ENCODE data around the gene LRRC34. TPM values are rescaled to one million over a fixed set of nuclear protein-coding genes. Genes with fewer than 3 reads are reported as not detected.

LRRC34 gene
- total and polyA plus RNA-seq, 7 experiments from 2014 or later, result 0.26 to 3.7 (median 0.40) TPM

DNA sequence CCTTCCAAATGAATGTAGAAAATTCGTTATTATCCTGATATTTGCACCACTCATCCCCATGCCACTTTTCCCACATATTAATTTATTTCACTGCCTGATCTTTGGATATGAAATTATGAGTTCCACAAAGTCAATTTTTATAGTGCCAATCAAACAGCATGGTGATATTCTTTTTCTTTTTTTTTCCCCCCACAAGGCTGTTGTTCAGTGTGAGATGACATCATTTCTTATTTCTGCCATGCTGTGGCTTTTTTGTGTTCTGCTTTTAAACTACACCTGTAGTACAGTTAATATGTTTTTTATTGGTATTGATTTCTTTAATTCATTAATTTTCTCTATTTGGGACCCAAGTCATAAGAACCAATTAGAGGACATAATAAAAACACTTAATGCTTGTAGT, 24.9 kb downstream of the LRRC34 start:
- Mint-ChIP-seq H3K4me3 (no peak overlapping the region), H3K36me3 (peaks cover 0 to 43% (median 19%) of the 10 kb centered on the region in 5 donors), H3K9me3 (no peaks in the 10 kb centered on the region), H3K27me3 (no peaks in the 10 kb centered on the region), H3K4me1 (peaks cover 0 to 22% (median 0%) of the 10 kb centered on the region in 7 donors), H3K27ac (no peak overlapping the region)
- intact Hi-C loops (cut with micrococcal nuclease), result no loop called here
- ATAC-seq (no peak), DNase-seq (no peak)
- no peaks in the 10 kb centered on the region for H3K27me3 ChIP-seq (ENCODE audit: control insufficient read depth in 2 of 2, insufficient read depth in 2 of 2, low read length in 2 of 2)
- ChIA-PET CTCF (no interaction called here), POLR2A (no interaction called here)
- H3K9me3 ChIP-seq (ENCODE audit: control insufficient read depth in 2 of 3, low read length in 3 of 3), result no peaks in the 10 kb centered on the region
- no peak overlapping the region for H3K27ac ChIP-seq (ENCODE audit: low read depth, low read length)
- H3K36me3 ChIP-seq (ENCODE audit: control insufficient read depth in 2 of 3, insufficient read depth in 3 of 3, low read length in 3 of 3), result peaks cover 8 to 36% (median 15%) of the 10 kb centered on the region in 3 experiments
- H3K4me3 ChIP-seq (ENCODE audit: low read length), result no peak overlapping the region
- no peaks in the 10 kb centered on the region for H3K4me1 ChIP-seq (ENCODE audit: control insufficient read depth in 2 of 2, insufficient read depth in 2 of 2, low read length in 2 of 2)

DNA sequence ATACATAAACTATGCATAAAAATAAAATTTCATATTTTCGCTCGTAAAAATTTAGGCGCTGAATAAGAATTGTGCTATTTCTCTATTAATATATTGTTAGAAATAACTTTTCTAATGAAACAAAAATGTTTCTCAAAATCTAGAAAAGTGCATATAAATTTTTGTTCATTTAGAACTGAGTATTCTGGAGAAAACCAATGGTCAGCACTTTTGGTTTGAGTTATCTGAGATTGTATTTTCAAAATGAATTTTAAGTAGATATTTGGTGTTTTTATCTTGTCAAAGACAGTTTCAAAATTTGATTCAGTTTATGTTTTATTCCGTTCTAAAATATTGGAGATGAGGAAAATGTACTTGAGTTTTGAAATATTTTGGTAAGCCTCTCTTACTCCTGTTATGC, 25.6 kb downstream of the LRRC34 start:
- Histone ChIP-seq H3K27ac (ENCODE audit: low read depth, low read length) (no peak overlapping the region), H3K36me3 (ENCODE audit: control insufficient read depth in 2 of 3, insufficient read depth in 3 of 3, low read length in 3 of 3) (peaks cover 8 to 40% (median 15%) of the 10 kb centered on the region in 3 experiments), H3K4me1 (ENCODE audit: control insufficient read depth in 2 of 2, insufficient read depth in 2 of 2, low read length in 2 of 2) (no peaks in the 10 kb centered on the region), H3K9me3 (ENCODE audit: control insufficient read depth in 2 of 3, low read length in 3 of 3) (no peaks in the 10 kb centered on the region), H3K27me3 (ENCODE audit: control insufficient read depth in 2 of 2, insufficient read depth in 2 of 2, low read length in 2 of 2) (no peaks in the 10 kb centered on the region), H3K4me3 (ENCODE audit: low read length) (no peak overlapping the region)
- H3K36me3 Mint-ChIP-seq, result peaks cover 0 to 43% (median 23%) of the 10 kb centered on the region in 5 donors
- no peak overlapping the region for H3K27ac Mint-ChIP-seq
- intact Hi-C loops (cut with micrococcal nuclease), result no loop called here
- peaks cover 0 to 22% (median 3%) of the 10 kb centered on the region in 7 donors for H3K4me1 Mint-ChIP-seq
- no peak overlapping the region for H3K4me3 Mint-ChIP-seq
- no peak for ATAC-seq
- CTCF ChIA-PET, result no interaction called here
- POLR2A ChIA-PET, result no interaction called here
- H3K9me3 Mint-ChIP-seq, result no peaks in the 10 kb centered on the region
- no peaks in the 10 kb centered on the region for H3K27me3 Mint-ChIP-seq
- DNase-seq, result no peak

DNA sequence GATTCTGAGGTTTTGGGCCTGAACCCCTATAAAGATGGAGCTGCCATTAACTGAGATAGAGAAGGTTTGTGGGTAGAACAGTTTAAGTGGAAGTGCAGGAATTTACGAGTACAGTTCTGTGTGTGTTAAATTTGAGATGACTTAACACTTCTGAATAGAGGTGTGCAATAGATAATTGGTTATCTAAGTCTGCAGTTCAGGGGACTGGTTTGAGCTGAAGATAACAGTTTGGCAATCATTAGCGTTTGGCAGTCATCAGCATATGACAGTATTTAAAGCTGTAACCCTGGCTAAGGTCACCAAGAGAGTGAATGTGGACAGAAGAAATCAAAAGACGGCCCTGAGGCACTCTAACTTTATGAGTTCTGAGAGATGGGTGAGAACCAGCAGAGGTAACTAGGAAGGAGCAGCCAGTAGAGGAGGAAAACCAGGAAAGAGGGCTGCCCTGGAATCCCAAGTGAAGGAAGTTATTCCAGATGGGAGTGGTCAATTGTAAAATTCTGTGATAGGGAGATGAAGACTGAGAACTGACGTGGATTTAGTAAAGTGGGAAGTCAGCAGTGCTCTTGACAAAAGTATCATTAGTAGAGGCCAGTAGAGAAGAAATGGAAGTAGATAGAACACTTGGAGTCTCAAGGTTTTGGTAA, 31.4 kb downstream of the LRRC34 start:
- no peaks in the 10 kb centered on the region for H3K9me3 Mint-ChIP-seq

DNA sequence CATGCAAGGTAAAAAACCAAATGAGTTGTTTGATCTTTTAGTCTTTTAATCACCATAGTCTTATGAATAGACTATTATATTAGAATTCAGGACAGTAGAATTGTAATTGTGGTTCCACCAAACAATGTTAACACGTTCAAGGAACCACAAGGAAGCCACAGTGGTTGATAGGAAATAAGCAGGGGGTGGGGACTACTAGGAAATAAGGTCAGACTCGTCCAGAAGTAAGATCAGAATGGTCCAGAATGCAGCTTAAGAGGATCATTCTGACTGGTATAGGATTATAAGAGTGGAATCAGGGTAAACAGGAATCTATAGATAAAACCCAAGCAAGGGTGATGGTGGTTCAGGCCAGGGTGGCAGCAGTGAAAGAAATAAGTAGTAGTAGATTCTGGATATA, 32.0 kb downstream of the LRRC34 start:
- peaks cover 30 to 56% (median 49%) of the 10 kb centered on the region in 7 donors for H3K4me1 Mint-ChIP-seq
- ATAC-seq, result no peak

More for the DNA sequence above, 31.4 kb downstream of the LRRC34 start:
- Mint-ChIP-seq H3K36me3 (peaks cover 17 to 54% (median 48%) of the 10 kb centered on the region in 5 donors), H3K4me3 (peak overlapping the region in 2 of 10 donors; percentile 1 to 87), H3K27ac (peak overlapping the region in 6 of 9 donors; percentile 7 to 77 (median 38)), H3K27me3 (no peaks in the 10 kb centered on the region), H3K4me1 (peaks cover 26 to 51% (median 47%) of the 10 kb centered on the region in 7 donors)
- no peaks in the 10 kb centered on the region for H3K9me3 ChIP-seq (ENCODE audit: control insufficient read depth in 2 of 3, low read length in 3 of 3)
- peak; percentile 34 for ATAC-seq
- ChIA-PET CTCF (no interaction called here), POLR2A (interaction anchor here (2.6 kb wide), 1 partner anchor 17 kb away, joined by 9 read pairs; the partner anchor contains the start of gene TERC)
- intact Hi-C loops (cut with micrococcal nuclease), result loop anchor here in 1 of 2 donors (2.0 kb wide), 1 partner anchor 13 kb away; no protein-coding TSS in a partner anchor
- H3K27me3 ChIP-seq (ENCODE audit: control insufficient read depth in 2 of 2, insufficient read depth in 2 of 2, low read length in 2 of 2), result no peaks in the 10 kb centered on the region
- no peak overlapping the region for H3K27ac ChIP-seq (ENCODE audit: low read depth, low read length)
- H3K36me3 ChIP-seq (ENCODE audit: control insufficient read depth in 2 of 3, insufficient read depth in 3 of 3, low read length in 3 of 3), result peaks cover 8 to 63% (median 30%) of the 10 kb centered on the region in 3 experiments
- no peak for DNase-seq
- H3K4me1 ChIP-seq (ENCODE audit: control insufficient read depth in 2 of 2, insufficient read depth in 2 of 2, low read length in 2 of 2), result peaks cover 0 to 8% of the 10 kb centered on the region in 2 donors
- H3K4me3 ChIP-seq (ENCODE audit: low read length), result no peak overlapping the region

DNA sequence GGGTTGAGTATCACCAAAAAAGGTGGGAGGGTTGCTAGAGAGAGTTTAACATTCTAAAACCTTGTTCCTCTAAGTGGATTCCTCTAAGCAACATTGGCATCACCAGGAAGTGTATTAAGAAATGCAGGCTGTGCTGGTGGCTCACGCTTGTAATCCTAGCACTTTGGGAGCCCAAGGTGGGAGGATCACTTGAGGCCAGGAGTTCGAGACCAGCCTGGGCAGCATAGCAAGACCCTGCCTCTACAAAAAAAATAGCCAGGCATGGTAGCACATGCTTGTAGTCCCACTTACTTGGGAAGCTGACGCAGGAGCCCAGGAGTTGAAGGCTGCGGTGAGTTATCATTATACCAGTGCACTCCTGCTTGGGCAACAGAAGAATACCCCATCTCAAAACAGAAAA, 34.9 kb downstream of the LRRC34 start:
- Mint-ChIP-seq H3K9me3 (peaks cover 0 to 5% (median 0%) of the 10 kb centered on the region in 11 donors), H3K27ac (peak overlapping the region in 1 of 9 donors; percentile 20), H3K4me1 (peaks cover 38 to 80% (median 72%) of the 10 kb centered on the region in 7 donors), H3K27me3 (no peaks in the 10 kb centered on the region), H3K36me3 (peaks cover 17 to 58% (median 42%) of the 10 kb centered on the region in 5 donors), H3K4me3 (peak overlapping the region in 1 of 10 donors; percentile 27)
- CTCF ChIA-PET, result no interaction called here
- intact Hi-C loops (cut with micrococcal nuclease), result loop anchor here in 1 of 2 donors (10.0 kb wide), 1 partner anchor 1477 kb away; no protein-coding TSS in a partner anchor
- POLR2A ChIA-PET, result interaction anchor here (1.5 kb wide), 1 partner anchor 15 kb away, joined by 4 read pairs; no protein-coding TSS in a partner anchor
- ATAC-seq, result no peak
- no peak for DNase-seq
- no peak overlapping the region for H3K4me3 ChIP-seq (ENCODE audit: low read length)
- H3K27me3 ChIP-seq (ENCODE audit: control insufficient read depth in 2 of 2, insufficient read depth in 2 of 2, low read length in 2 of 2), result no peaks in the 10 kb centered on the region
- no peaks in the 10 kb centered on the region for H3K9me3 ChIP-seq (ENCODE audit: control insufficient read depth in 2 of 3, low read length in 3 of 3)
- no peak overlapping the region for H3K27ac ChIP-seq (ENCODE audit: low read depth, low read length)
- H3K4me1 ChIP-seq (ENCODE audit: control insufficient read depth in 2 of 2, insufficient read depth in 2 of 2, low read length in 2 of 2), result peaks cover 15 to 30% of the 10 kb centered on the region in 2 donors
- H3K36me3 ChIP-seq (ENCODE audit: control insufficient read depth in 2 of 3, insufficient read depth in 3 of 3, low read length in 3 of 3), result peaks cover 0 to 50% (median 24%) of the 10 kb centered on the region in 3 experiments

More for the DNA sequence above, 32.0 kb downstream of the LRRC34 start:
- H3K36me3 ChIP-seq (ENCODE audit: control insufficient read depth in 2 of 3, insufficient read depth in 3 of 3, low read length in 3 of 3), result peaks cover 6 to 61% (median 30%) of the 10 kb centered on the region in 3 experiments
- ChIA-PET CTCF (interaction anchor here (0.6 kb wide), 1 partner anchor 82 kb away, joined by 6 read pairs; no protein-coding TSS in a partner anchor), POLR2A (interaction anchor here (0.6 to 2.6 kb wide), 2 partner anchors 16 to 142 kb away, joined by 4 to 9 read pairs; partner anchors contain the start of gene TERC)
- no peaks in the 10 kb centered on the region for H3K27me3 ChIP-seq (ENCODE audit: control insufficient read depth in 2 of 2, insufficient read depth in 2 of 2, low read length in 2 of 2)
- Mint-ChIP-seq H3K27ac (peak overlapping the region in 5 of 9 donors; percentile 7 to 77 (median 25)), H3K27me3 (no peaks in the 10 kb centered on the region), H3K9me3 (no peaks in the 10 kb centered on the region), H3K4me3 (peak overlapping the region in 3 of 10 donors; percentile 21 to 87 (median 35)), H3K36me3 (peaks cover 17 to 54% (median 42%) of the 10 kb centered on the region in 5 donors)
- no peak overlapping the region for H3K27ac ChIP-seq (ENCODE audit: low read depth, low read length)
- peaks cover 0 to 11% of the 10 kb centered on the region in 2 donors for H3K4me1 ChIP-seq (ENCODE audit: control insufficient read depth in 2 of 2, insufficient read depth in 2 of 2, low read length in 2 of 2)
- H3K9me3 ChIP-seq (ENCODE audit: control insufficient read depth in 2 of 3, low read length in 3 of 3), result no peaks in the 10 kb centered on the region
- H3K4me3 ChIP-seq (ENCODE audit: low read length), result no peak overlapping the region
- no peak for DNase-seq
- intact Hi-C loops (cut with micrococcal nuclease), result loop anchor here in 1 of 2 donors (2.0 kb wide), 1 partner anchor 14 kb away; no protein-coding TSS in a partner anchor

DNA sequence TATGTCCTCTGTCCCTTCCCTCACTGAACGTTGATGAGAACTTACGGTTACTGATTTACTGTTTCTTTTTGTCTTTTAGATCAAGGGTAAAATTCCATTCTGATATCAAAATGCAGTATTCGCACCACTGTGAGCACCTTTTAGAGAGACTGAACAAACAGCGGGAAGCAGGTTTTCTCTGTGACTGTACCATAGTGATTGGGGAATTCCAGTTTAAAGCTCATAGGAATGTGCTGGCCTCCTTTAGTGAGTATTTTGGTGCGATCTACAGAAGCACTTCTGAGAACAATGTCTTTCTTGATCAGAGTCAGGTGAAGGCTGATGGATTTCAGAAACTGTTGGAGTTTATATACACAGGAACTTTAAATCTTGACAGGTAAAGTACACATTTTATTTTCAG, 38.5 kb downstream of the LRRC34 start:
- DNase-seq (no peak), ATAC-seq (no peak)
- Histone ChIP-seq H3K27me3 (ENCODE audit: control insufficient read depth in 2 of 2, insufficient read depth in 2 of 2, low read length in 2 of 2) (no peaks in the 10 kb centered on the region), H3K27ac (ENCODE audit: low read depth, low read length) (peak overlapping the region; percentile 100), H3K9me3 (ENCODE audit: control insufficient read depth in 2 of 3, low read length in 3 of 3) (no peaks in the 10 kb centered on the region), H3K36me3 (ENCODE audit: control insufficient read depth in 2 of 3, insufficient read depth in 3 of 3, low read length in 3 of 3) (peaks cover 0 to 32% (median 15%) of the 10 kb centered on the region in 3 experiments), H3K4me3 (ENCODE audit: low read length) (peak overlapping the region; percentile 87), H3K4me1 (ENCODE audit: control insufficient read depth in 2 of 2, insufficient read depth in 2 of 2, low read length in 2 of 2) (peaks cover 15 to 22% of the 10 kb centered on the region in 2 donors)
- Mint-ChIP-seq H3K4me1 (peaks cover 21 to 72% (median 63%) of the 10 kb centered on the region in 7 donors), H3K9me3 (peaks cover 0 to 18% (median 0%) of the 10 kb centered on the region in 11 donors), H3K4me3 (peak overlapping the region; percentile 91 to 99 (median 97)), H3K36me3 (peaks cover 3 to 31% (median 26%) of the 10 kb centered on the region in 5 donors), H3K27me3 (peaks cover 0 to 5% (median 0%) of the 10 kb centered on the region in 5 donors), H3K27ac (peak overlapping the region; percentile 96 to 100 (median 99))
- CTCF ChIA-PET, result interaction anchor here (0.6 to 3.2 kb wide), 3 partner anchors 10 to 47 kb away, joined by 3 to 15 read pairs (median 4); partner anchors contain the start of gene TERC
- intact Hi-C loops (cut with micrococcal nuclease), result loop anchor here in 1 of 2 donors (10.0 kb wide), 1 partner anchor 1481 kb away; no protein-coding TSS in a partner anchor
- POLR2A ChIA-PET, result interaction anchor here (3.1 to 3.7 kb wide), 2 partner anchors 11 to 193 kb away, joined by 29 to 89 read pairs; partner anchors contain the start of genes SEC62 and TERC

Data from naive thymus-derived CD4-positive, alpha-beta T cell (primary cell).